Activated T-cell treated with anti-CD3 and anti-CD28 coated beads, Interleukin-2, amount 50 U/mL, for 4 hours (primary cell): ENCODE data around the gene CPNE6. TPM values are rescaled to one million over a fixed set of nuclear protein-coding genes. Genes with fewer than 3 reads are reported as not detected.
A peak's percentile ranks its signal among the peaks of the same experiment; 100 is the strongest.

ENCODE experiments used
- ATAC-seq, 2 donors: fragments of 200-7000 bp; cut with Tn5 transposase; one replicate each; pipeline ENCODE4 v1.10.0; 2021
- DNase-seq: peaks from one replicate; pipeline ENCODE4 v3.0.0-alpha.2; 2020
- H3K27me3 Mint-ChIP-seq: one replicate; pipeline ENCODE4 v1.8.0; 2021; ENCODE audit warnings: low read depth, mixed read lengths
- H3K36me3 Mint-ChIP-seq: one replicate; pipeline ENCODE4 v1.8.0; 2022; ENCODE audit warnings: mixed read lengths; ENCODE audit not compliant: insufficient read depth
- H3K4me1 Mint-ChIP-seq: one replicate; pipeline ENCODE4 v1.8.0; 2021; ENCODE audit warnings: low read depth, mixed read lengths
- H3K4me3 Mint-ChIP-seq: one replicate; pipeline ENCODE4 v1.8.0; 2021; ENCODE audit warnings: mild to moderate bottlenecking, moderate library complexity, mixed read lengths
- H3K9me3 Mint-ChIP-seq: one replicate; pipeline ENCODE4 v1.8.0; 2021; ENCODE audit warnings: mixed read lengths
- total RNA-seq, 3 donors: library from RNA; stranded (reverse); gene quantifications; one replicate each; pipeline ENCODE4 v1.2.1, GENCODE V29; 2021

The CPNE6 gene
- total RNA-seq, 3 donors from 2014 or later = not detected

GRCh38 chr14:24051176-24051788, 20.1 kb upstream of the CPNE6 start:
- no peak for DNase-seq
- ATAC-seq = no peak
- H3K36me3 Mint-ChIP-seq = no peaks in the 10 kb centered on the region
- H3K4me3 Mint-ChIP-seq = peak overlapping the region; percentile 75
- peaks cover 22% of the 10 kb centered on the region for H3K4me1 Mint-ChIP-seq
- no peaks in the 10 kb centered on the region for H3K9me3 Mint-ChIP-seq
- peaks cover 11% of the 10 kb centered on the region for H3K27me3 Mint-ChIP-seq

GRCh38 chr14:24051789-24052655, 19.3 kb upstream of the CPNE6 start, which contains the start of gene CARMIL3:
TSS of gene CARMIL3 (plus strand) at chr14:24052009. CDS start at chr14:24052154, 145 bp downstream.
- DNase-seq (peak; percentile 53), ATAC-seq (peak; percentile 53 to 67)
- Mint-ChIP-seq H3K27me3 (peaks cover 7% of the 10 kb centered on the region), H3K9me3 (no peaks in the 10 kb centered on the region), H3K36me3 (no peaks in the 10 kb centered on the region), H3K4me1 (peaks cover 22% of the 10 kb centered on the region), H3K4me3 (peak within 1 kb of the TSS; percentile 80)

GRCh38 chr14:24052656-24053547, 18.5 kb upstream of the CPNE6 start:
- no peaks in the 10 kb centered on the region for H3K36me3 Mint-ChIP-seq
- peaks cover 7% of the 10 kb centered on the region for H3K27me3 Mint-ChIP-seq
- H3K4me3 Mint-ChIP-seq = peak overlapping the region; percentile 80
- no peaks in the 10 kb centered on the region for H3K9me3 Mint-ChIP-seq
- ATAC-seq = peak; percentile 83 to 89
- peak; percentile 58 for DNase-seq
- peaks cover 22% of the 10 kb centered on the region for H3K4me1 Mint-ChIP-seq

- Mint-ChIP-seq H3K4me1 (peaks cover 22% of the 10 kb centered on the region), H3K9me3 (no peaks in the 10 kb centered on the region), H3K36me3 (no peaks in the 10 kb centered on the region), H3K4me3 (peak overlapping the region; percentile 80), H3K27me3 (peaks cover 7% of the 10 kb centered on the region)
- ATAC-seq (no peak), DNase-seq (no peak)
These were observed 17.6 kb upstream of the CPNE6 start for GRCh38 chr14:24053548-24054323.

GRCh38 chr14:24054324-24054641, 17.1 kb upstream of the CPNE6 start:
- H3K4me1 Mint-ChIP-seq = peaks cover 22% of the 10 kb centered on the region
- DNase-seq = no peak
- H3K36me3 Mint-ChIP-seq = no peaks in the 10 kb centered on the region
- no peak for ATAC-seq
- no peak overlapping the region for H3K4me3 Mint-ChIP-seq
- H3K27me3 Mint-ChIP-seq = peaks cover 7% of the 10 kb centered on the region
- H3K9me3 Mint-ChIP-seq = no peaks in the 10 kb centered on the region

GRCh38 chr14:24054646-24055045, 16.7 kb upstream of the CPNE6 start:
- H3K27me3 Mint-ChIP-seq = peaks cover 7% of the 10 kb centered on the region
- H3K36me3 Mint-ChIP-seq = no peaks in the 10 kb centered on the region
- ATAC-seq = no peak
- DNase-seq = no peak
- peaks cover 22% of the 10 kb centered on the region for H3K4me1 Mint-ChIP-seq
- H3K9me3 Mint-ChIP-seq = no peaks in the 10 kb centered on the region
- no peak overlapping the region for H3K4me3 Mint-ChIP-seq

- ATAC-seq (no peak), DNase-seq (no peak)
- Mint-ChIP-seq H3K36me3 (no peaks in the 10 kb centered on the region), H3K27me3 (peaks cover 7% of the 10 kb centered on the region), H3K4me3 (no peak overlapping the region), H3K9me3 (no peaks in the 10 kb centered on the region), H3K4me1 (peaks cover 19% of the 10 kb centered on the region)
These were observed 15.2 kb upstream of the CPNE6 start for GRCh38 chr14:24055971-24056799.

GRCh38 chr14:24056800-24057184, 14.6 kb upstream of the CPNE6 start:
- H3K27me3 Mint-ChIP-seq = peaks cover 7% of the 10 kb centered on the region
- no peaks in the 10 kb centered on the region for H3K36me3 Mint-ChIP-seq
- no peak overlapping the region for H3K4me3 Mint-ChIP-seq
- peaks cover 16% of the 10 kb centered on the region for H3K4me1 Mint-ChIP-seq
- DNase-seq (no peak), ATAC-seq (no peak)
- H3K9me3 Mint-ChIP-seq = no peaks in the 10 kb centered on the region

- Mint-ChIP-seq H3K36me3 (no peaks in the 10 kb centered on the region), H3K4me1 (peaks cover 16% of the 10 kb centered on the region), H3K9me3 (no peaks in the 10 kb centered on the region), H3K4me3 (no peak overlapping the region), H3K27me3 (peaks cover 7% of the 10 kb centered on the region)
- ATAC-seq (no peak), DNase-seq (no peak)
These were observed 14.1 kb upstream of the CPNE6 start for GRCh38 chr14:24057271-24057670.

GRCh38 chr14:24057867-24058259, 13.5 kb upstream of the CPNE6 start:
- no peaks in the 10 kb centered on the region for H3K36me3 Mint-ChIP-seq
- DNase-seq = no peak
- peaks cover 11% of the 10 kb centered on the region for H3K4me1 Mint-ChIP-seq
- H3K4me3 Mint-ChIP-seq = no peak overlapping the region
- H3K27me3 Mint-ChIP-seq = peaks cover 4% of the 10 kb centered on the region
- ATAC-seq = no peak
- no peaks in the 10 kb centered on the region for H3K9me3 Mint-ChIP-seq

GRCh38 chr14:24058260-24058950, 13.0 kb upstream of the CPNE6 start:
- peak in 1 of 2 donors; percentile 16 for ATAC-seq
- no peaks in the 10 kb centered on the region for H3K36me3 Mint-ChIP-seq
- H3K27me3 Mint-ChIP-seq = no peaks in the 10 kb centered on the region
- no peaks in the 10 kb centered on the region for H3K9me3 Mint-ChIP-seq
- no peak overlapping the region for H3K4me3 Mint-ChIP-seq
- peak; percentile 59 for DNase-seq
- peaks cover 6% of the 10 kb centered on the region for H3K4me1 Mint-ChIP-seq

GRCh38 chr14:24058951-24059475, 12.3 kb upstream of the CPNE6 start:
- Mint-ChIP-seq H3K9me3 (no peaks in the 10 kb centered on the region), H3K4me1 (peaks cover under 1% of the 10 kb centered on the region), H3K27me3 (no peaks in the 10 kb centered on the region), H3K36me3 (no peaks in the 10 kb centered on the region), H3K4me3 (no peak overlapping the region)
- DNase-seq = no peak
- no peak for ATAC-seq
